HepG2 (cell line): ENCODE results near the gene MNT. TPM values are rescaled to one million over a fixed set of nuclear protein-coding genes. Genes with fewer than 3 reads are reported as not detected.

Source experiments
- ATAC-seq: fragments of 200-7000 bp; cut with Tn5 transposase; 3 replicates; pipeline ENCODE4 v1.9.1; 2020; ENCODE audit warnings: mild to moderate bottlenecking, moderate library complexity
- BruUV-seq: library from RNA; stranded (reverse); fragments of 400-500 nt; replicated peaks from 2 replicates; lab custom pipeline; 2021; lab: Mats Ljungman, UMichigan
- CTCF ChIA-PET: fragments of 300-600 bp; formaldehyde crosslinking; extraction: SDS; loops from one replicate; lab custom pipeline; 2021; ENCODE audit warnings: low total read pairs, inconsistent platforms, low intra/inter-chr PET ratio; lab: Yijun Ruan, JAX
- POLR2A ChIA-PET: fragments of 350-600 bp; sonication (Branson Sonifier 250); formaldehyde crosslinking; loops from one replicate; lab custom pipeline; 2020; ENCODE audit warnings: antibody characterized with exemption, inconsistent platforms; lab: Yijun Ruan, JAX
- DNase-seq: peaks from one replicate; pipeline ENCODE4 v3.0.0-alpha.2; 2015; ENCODE audit warnings: low spot score
- FAIRE-seq: peaks from 3 replicates; lab custom pipeline; 2011; peaks lifted over from hg19 to GRCh38; lab: Jason Lieb, UNC
- H2AFZ ChIP-seq: one replicate; pipeline ENCODE4 v1.6.1; 2011; ENCODE audit warnings: low read length, inconsistent platforms
- H3K27ac ChIP-seq: fragments of 300-600 bp; 3 replicates; pipeline ENCODE4 v1.8.0; 2011; ENCODE audit warnings: mixed run types, mild to moderate bottlenecking, mixed read lengths, low read length, inconsistent platforms; ENCODE audit not compliant: insufficient read depth; ENCODE audit errors: extremely low read length
- H3K27me3 ChIP-seq, 2 experiments: fragments of 200-600 bp in 1 of 2; 2 replicates in 1 of 2; 3 replicates in 1 of 2; pipeline versions ENCODE4 v1.6.0 to v1.8.0; 2011; ENCODE audit warnings: low read length in 2 of 2, mild to moderate bottlenecking in 2 of 2, moderate library complexity in 2 of 2, inconsistent platforms in 1 of 2; ENCODE audit not compliant: insufficient read depth in 2 of 2, control insufficient read depth in 1 of 2
- H3K36me3 ChIP-seq, 2 experiments: fragments of 200-600 bp in 1 of 2; replicated peaks in 1 of 2; 2 replicates in 1 of 2; 3 replicates in 1 of 2; pipeline versions ENCODE4 v1.5.1 to v1.8.0; 2011; ENCODE audit warnings: low read length in 2 of 2, inconsistent platforms in 1 of 2; ENCODE audit not compliant: insufficient read depth in 2 of 2, control insufficient read depth in 1 of 2
- H3K4me1 ChIP-seq: 2 replicates; pipeline ENCODE4 v1.5.1; 2012; ENCODE audit warnings: low read length, inconsistent platforms; ENCODE audit not compliant: insufficient read depth
- H3K4me2 ChIP-seq: 2 replicates; pipeline ENCODE4 v1.6.0; 2011; ENCODE audit warnings: low read depth, low read length, inconsistent platforms
- H3K4me3 ChIP-seq, 3 experiments: fragments of 200-600 bp in 1 of 3; sonication (generic), shearing (Covaris generic) in 1 of 3; replicated peaks in 1 of 3; 2 replicates each; pipeline ENCODE4 v1.5.1; 2011 to 2016; ENCODE audit warnings: low read length in 3 of 3, inconsistent platforms in 2 of 3, low read depth in 2 of 3, mild to moderate bottlenecking in 2 of 3, control low read depth in 1 of 3, mixed read lengths in 1 of 3; ENCODE audit not compliant: insufficient read depth in 1 of 3
- H3K79me2 ChIP-seq: one replicate; pipeline ENCODE4 v1.6.1; 2011; ENCODE audit warnings: low read length, inconsistent platforms; ENCODE audit not compliant: insufficient read depth
- H3K9ac ChIP-seq: 2 replicates; pipeline ENCODE4 v1.6.0; 2011; ENCODE audit warnings: mild to moderate bottlenecking, low read depth, low read length, inconsistent platforms; ENCODE audit not compliant: insufficient read depth
- H3K9me3 ChIP-seq: 2 replicates; pipeline ENCODE4 v1.5.1; 2012; ENCODE audit warnings: mild to moderate bottlenecking, low read length
- H4K20me1 ChIP-seq: 2 replicates; pipeline ENCODE4 v1.6.0; 2011; ENCODE audit warnings: inconsistent platforms, mild to moderate bottlenecking, low read length, moderate library complexity; ENCODE audit not compliant: insufficient read depth
- CENPT ChIP-seq: sonication (generic); formaldehyde crosslinking; IDR thresholded peaks from 2 replicates; pipeline ENCODE4 v1.8.0; 2022; ENCODE audit warnings: low read depth, mild to moderate bottlenecking, moderate library complexity, missing genetic modification reagents
- DNMT1 ChIP-seq: sonication (generic); formaldehyde crosslinking; IDR thresholded peaks from 2 replicates; pipeline ENCODE4 v1.5.1; 2020; ENCODE audit warnings: mild to moderate bottlenecking, missing genetic modification reagents
- NCOA5 ChIP-seq: sonication (generic); formaldehyde crosslinking; IDR thresholded peaks from 2 replicates; pipeline ENCODE4 v1.4.0; 2020; ENCODE audit warnings: missing genetic modification reagents
- NFATC3 ChIP-seq: sonication (generic); formaldehyde crosslinking; IDR thresholded peaks from 2 replicates; pipeline ENCODE4 v1.5.1; 2020; ENCODE audit warnings: mild to moderate bottlenecking, missing genetic modification reagents
- NFE2 ChIP-seq: sonication (generic); formaldehyde crosslinking; IDR thresholded peaks from 2 replicates; pipeline ENCODE4 v1.4.0; 2020; ENCODE audit warnings: missing genetic modification reagents
- PHF8 ChIP-seq: sonication (generic); formaldehyde crosslinking; IDR thresholded peaks from 2 replicates; pipeline ENCODE4 v1.5.0; 2020; ENCODE audit warnings: missing genetic modification reagents
- SMYD3 ChIP-seq: sonication (generic); formaldehyde crosslinking; IDR thresholded peaks from 2 replicates; pipeline ENCODE4 v1.8.1; 2023; ENCODE audit warnings: mild to moderate bottlenecking, missing genetic modification reagents
- ZMYM4 ChIP-seq: sonication (generic); formaldehyde crosslinking; IDR thresholded peaks from 2 replicates; pipeline ENCODE4 v1.8.1; 2023; ENCODE audit warnings: mild to moderate bottlenecking, missing genetic modification reagents
- WGBS: methylation state at CpG from one replicate; pipeline ENCODE4 v1.1.6; 2017; ENCODE audit warnings: low lambda C conversion rate; 5-methylcytosine and 5-hydroxymethylcytosine counted together
- in situ Hi-C: cut with HindIII; loops from 2 replicates; pipeline ENCODE4 v1.10.0; 2017; ENCODE audit warnings: low pct_unique_long_range_greater_than_20kb; ENCODE audit not compliant: extremely low pct_ligation_motif_present
- intact Hi-C: fragments of 100-400 bp; cut with micrococcal nuclease; formaldehyde crosslinking; loops from one replicate; pipeline ENCODE4 v1.10.0; 2022; ENCODE audit not compliant: unreplicated experiment
- polyA plus RNA-seq, 8 experiments: library from polyadenylated mRNA; depleted of rRNA in 3 of 8; stranded (reverse) in 7 of 8; unstranded in 1 of 8; fragments of >200 nt; fragmentation: Illumina TruSeq in 4 of 8; extraction: Trizol in 4 of 8; gene quantifications; 2 replicates each; pipeline versions ENCODE4 v1.2.1 to v1.2.3, GENCODE V29; 2011 to 2016; ENCODE audit warnings: low read depth in 4 of 8, missing spikeins in 1 of 8, mixed read lengths in 1 of 8; ENCODE audit not compliant: insufficient read depth in 1 of 8
- total RNA-seq, 5 experiments: library from RNA; depleted of rRNA; stranded (reverse); fragments of >200 nt; fragmentation: Illumina TruSeq; extraction: Trizol; gene quantifications; 2 replicates each; pipeline ENCODE4 v1.2.3, GENCODE V29; 2016; ENCODE audit warnings: low read depth in 1 of 5
- TF ChIP-seq, protein P1 (sequence below): sonication (generic); formaldehyde crosslinking; IDR thresholded peaks from 2 replicates; pipeline ENCODE4 v1.8.0; 2022; ENCODE audit warnings: mild to moderate bottlenecking, missing genetic modification reagents, moderate library complexity

Gene MNT
- total and polyA plus RNA-seq, 2 of the 13 experiments (the other 11 are each of a cell fraction or from before 2014, with no cell fraction given) = 2.1 to 3.5 TPM

DNA sequence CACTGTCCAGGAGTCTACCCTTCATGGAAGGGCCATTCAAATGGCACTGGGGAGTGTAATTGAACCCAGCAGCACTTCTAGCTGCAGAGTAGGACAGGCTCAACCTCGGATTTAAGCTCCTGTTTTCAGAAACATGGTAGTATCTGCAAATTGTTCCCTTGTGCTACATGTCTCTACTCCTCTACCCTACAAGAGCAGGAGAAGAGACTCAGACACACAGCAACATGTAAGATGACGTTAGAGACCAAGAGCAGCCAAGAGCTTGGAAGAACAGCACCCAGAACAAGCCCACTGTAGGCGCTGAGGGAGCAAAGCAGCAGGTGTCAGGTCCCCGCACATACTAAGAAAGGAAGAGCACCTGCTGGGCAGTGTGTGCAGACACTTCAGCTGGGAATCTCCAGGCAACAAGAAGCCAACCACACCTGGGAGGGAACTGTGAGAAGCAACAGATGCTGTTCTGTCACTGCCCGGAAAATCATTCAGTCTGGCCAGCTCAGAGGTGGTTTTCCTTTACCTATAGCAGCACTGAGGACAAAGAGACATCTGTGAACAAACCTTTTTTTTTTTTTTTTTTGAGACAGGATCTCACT, 35.6 kb upstream of the MNT start:
- Histone ChIP-seq H3K9ac (no peak overlapping the region), H3K4me3 (no peak overlapping the region), H3K4me2 (no peak overlapping the region), H3K79me2 (no peaks in the 10 kb centered on the region), H3K36me3 (peaks cover 20 to 60% of the 10 kb centered on the region in 2 experiments), H3K4me1 (no peaks in the 10 kb centered on the region), H4K20me1 (no peaks in the 10 kb centered on the region), H3K27ac (no peak overlapping the region), H2AFZ (no peak overlapping the region), H3K27me3 (no peaks in the 10 kb centered on the region), H3K9me3 (no peaks in the 10 kb centered on the region)
- DNase-seq (no peak), FAIRE-seq (no peak), ATAC-seq (no peak)
- TF ChIP-seq SMYD3 (CRISPR knock-in tag) (no peak), CENPT (CRISPR knock-in tag) (no peak), NCOA5 (CRISPR knock-in tag) (no peak), NFE2 (CRISPR knock-in tag) (no peak), DNMT1 (CRISPR knock-in tag) (no peak), PHF8 (no peak)
- TF ChIP-seq, protein P1, sequence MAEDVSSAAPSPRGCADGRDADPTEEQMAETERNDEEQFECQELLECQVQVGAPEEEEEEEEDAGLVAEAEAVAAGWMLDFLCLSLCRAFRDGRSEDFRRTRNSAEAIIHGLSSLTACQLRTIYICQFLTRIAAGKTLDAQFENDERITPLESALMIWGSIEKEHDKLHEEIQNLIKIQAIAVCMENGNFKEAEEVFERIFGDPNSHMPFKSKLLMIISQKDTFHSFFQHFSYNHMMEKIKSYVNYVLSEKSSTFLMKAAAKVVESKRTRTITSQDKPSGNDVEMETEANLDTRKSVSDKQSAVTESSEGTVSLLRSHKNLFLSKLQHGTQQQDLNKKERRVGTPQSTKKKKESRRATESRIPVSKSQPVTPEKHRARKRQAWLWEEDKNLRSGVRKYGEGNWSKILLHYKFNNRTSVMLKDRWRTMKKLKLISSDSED = no peak
- intact Hi-C loops = no loop called here
- ChIA-PET POLR2A (no interaction called here), CTCF (no interaction called here)
- in situ Hi-C loops = no loop called here
- no TSS peak for BruUV-seq
- WGBS = 92% methylated on average over 5 of the region's 5 CpGs

DNA sequence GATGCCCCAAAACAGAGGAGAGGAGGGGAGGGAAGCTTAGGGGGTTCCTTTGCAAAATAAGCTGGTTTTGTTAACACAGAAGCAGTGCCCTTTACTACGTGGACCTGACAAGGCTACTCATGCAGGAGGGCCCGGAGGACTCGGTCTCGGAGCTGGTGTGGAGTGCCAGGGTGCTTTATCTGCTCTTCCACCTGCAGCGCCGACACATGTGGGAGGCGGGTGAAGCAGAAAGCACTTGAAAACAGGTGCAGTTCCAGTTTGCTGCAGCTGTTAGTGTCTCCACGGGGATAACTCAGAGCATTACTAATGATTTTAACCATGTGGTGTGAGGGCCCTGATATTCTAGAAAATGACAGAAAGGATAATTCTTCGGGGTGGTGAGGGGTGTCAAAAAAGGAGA, 35.0 kb upstream of the MNT start:
- no peaks in the 10 kb centered on the region for H3K79me2 ChIP-seq
- no peak overlapping the region for H2AFZ ChIP-seq
- H3K27ac ChIP-seq = no peak overlapping the region
- no peaks in the 10 kb centered on the region for H4K20me1 ChIP-seq
- over 99% methylated on average over 9 of the region's 9 CpGs for WGBS
- no peak overlapping the region for H3K4me2 ChIP-seq
- H3K4me3 ChIP-seq = no peak overlapping the region
- H3K36me3 ChIP-seq = peaks cover 20 to 54% of the 10 kb centered on the region in 2 experiments
- POLR2A ChIA-PET = no interaction called here
- no peak overlapping the region for H3K9ac ChIP-seq
- CTCF ChIA-PET = no interaction called here
- H3K9me3 ChIP-seq = no peaks in the 10 kb centered on the region
- FAIRE-seq (no peak), ATAC-seq (no peak), DNase-seq (no peak)
- in situ Hi-C loops (no loop called here), intact Hi-C loops (no loop called here)
- H3K4me1 ChIP-seq = no peaks in the 10 kb centered on the region
- no TSS peak for BruUV-seq
- TF ChIP-seq ZMYM4 (no peak), NFATC3 (CRISPR knock-in tag) (no peak)
- H3K27me3 ChIP-seq = no peaks in the 10 kb centered on the region
